GM12878 (cell line): ENCODE measurements around the gene AFF1. TPM values are rescaled to one million over a fixed set of nuclear protein-coding genes. Genes with fewer than 3 reads are reported as not detected.

Experiments used
- ATAC-seq: fragments of 200-7000 bp; cut with Tn5 transposase; 3 replicates; pipeline ENCODE4 v1.9.1; 2020; ENCODE audit warnings: mild to moderate bottlenecking, moderate library complexity
- BruUV-seq: library from RNA; stranded (reverse); fragments of 400-500 nt; replicated peaks from 2 replicates; lab custom pipeline; 2021; lab: Mats Ljungman, UMichigan
- CTCF ChIA-PET: fragments of 300-600 bp; sonication (Branson Sonifier 250); formaldehyde crosslinking; extraction: SDS; loops from one replicate; lab custom pipeline; 2021; ENCODE audit warnings: inconsistent platforms; lab: Yijun Ruan, JAX
- POLR2A ChIA-PET: fragments of 350-600 bp; formaldehyde crosslinking; extraction: SDS; loops from one replicate; lab custom pipeline; 2021; ENCODE audit warnings: inconsistent platforms; lab: Charles Lee
- RAD21 ChIA-PET: fragments of 300-600 bp; sonication (Branson Sonifier 250); formaldehyde crosslinking; loops from one replicate; lab custom pipeline; 2023; ENCODE audit warnings: antibody characterized with exemption; ENCODE audit not compliant: unreplicated experiment; lab: Charles Lee
- SMC1A ChIA-PET: fragments of 300-600 bp; sonication (Branson Sonifier 250); formaldehyde crosslinking; loops from one replicate; lab custom pipeline; 2023; ENCODE audit not compliant: unreplicated experiment, uncharacterized antibody; lab: Charles Lee
- DNase-seq: peaks from one replicate; pipeline ENCODE4 v3.0.0-alpha.2; 2011; ENCODE audit warnings: low read depth, low spot score
- FAIRE-seq: peaks from 3 replicates; lab custom pipeline; 2011; peaks lifted over from hg19 to GRCh38; lab: Jason Lieb, UNC
- H2AFZ ChIP-seq: 2 replicates; pipeline ENCODE4 v1.6.0; 2011; ENCODE audit warnings: low read depth, low read length, control low read depth; ENCODE audit not compliant: control insufficient read depth
- H3K27ac ChIP-seq: 2 replicates; pipeline ENCODE4 v1.5.1; 2011; ENCODE audit warnings: control low read depth; ENCODE audit not compliant: control insufficient read depth, insufficient read depth
- H3K27me3 ChIP-seq, 2 experiments: replicated peaks in 1 of 2; 2 replicates each; pipeline versions ENCODE4 v1.6.0 to v1.6.1; 2011; ENCODE audit warnings: low read length in 1 of 2; ENCODE audit not compliant: control insufficient read depth in 2 of 2, insufficient read depth in 2 of 2
- H3K36me3 ChIP-seq, 2 experiments: 2 replicates each; pipeline ENCODE4 v1.5.1; 2011; ENCODE audit warnings: low read length in 1 of 2; ENCODE audit not compliant: control insufficient read depth in 2 of 2, insufficient read depth in 2 of 2
- H3K4me1 ChIP-seq: 2 replicates; pipeline ENCODE4 v1.6.1; 2011; ENCODE audit warnings: mild to moderate bottlenecking, low read length, moderate library complexity, mixed read lengths; ENCODE audit not compliant: control insufficient read depth, insufficient read depth
- H3K4me2 ChIP-seq: 2 replicates; pipeline ENCODE4 v1.6.0; 2011; ENCODE audit warnings: control low read depth; ENCODE audit not compliant: control insufficient read depth, insufficient read depth
- H3K4me3 ChIP-seq: fragments of 200-600 bp; sonication (generic); 2 replicates; pipeline ENCODE4 v1.5.1; 2016
- H3K79me2 ChIP-seq: 2 replicates; pipeline ENCODE4 v1.6.0; 2011; ENCODE audit warnings: low read length; ENCODE audit not compliant: control insufficient read depth, insufficient read depth
- H3K9ac ChIP-seq: 2 replicates; pipeline ENCODE4 v1.8.0; 2011; ENCODE audit warnings: low read length, control low read depth, mixed read lengths; ENCODE audit not compliant: control insufficient read depth, insufficient read depth
- H3K9me3 ChIP-seq: replicated peaks from 3 replicates; pipeline ENCODE4 v1.5.1; 2011; ENCODE audit warnings: mild to moderate bottlenecking, low read length; ENCODE audit not compliant: control insufficient read depth, insufficient read depth
- H4K20me1 ChIP-seq: 2 replicates; pipeline ENCODE4 v1.6.0; 2011; ENCODE audit not compliant: control insufficient read depth, insufficient read depth
- ATF7 ChIP-seq: fragments of 450-650 bp; IDR thresholded peaks from 2 replicates; pipeline ENCODE4 v1.6.1; 2016; ENCODE audit warnings: low read depth, mild to moderate bottlenecking
- CEBPB ChIP-seq, 2 experiments: fragments of 150-350 bp in 1 of 2; IDR thresholded peaks; 2 replicates each; pipeline ENCODE4 v1.6.1; 2012 to 2014; ENCODE audit warnings: low read depth in 2 of 2, low read length in 2 of 2, borderline replicate concordance in 1 of 2, inconsistent platforms in 1 of 2
- EED ChIP-seq: sonication (generic); IDR thresholded peaks from 2 replicates; pipeline ENCODE4 v1.6.1; 2016; ENCODE audit warnings: antibody characterized with exemption, low read depth
- IKZF2 ChIP-seq, 2 experiments: fragments of 450-650 bp; IDR thresholded peaks; 2 replicates each; pipeline ENCODE4 v1.6.1; 2017; ENCODE audit warnings: mild to moderate bottlenecking in 2 of 2, moderate library complexity in 2 of 2
- NFYA ChIP-seq: IDR thresholded peaks from 2 replicates; pipeline ENCODE4 v1.6.1; 2011; ENCODE audit warnings: low read depth, mild to moderate bottlenecking, low read length, improper control_type of control experiment, borderline replicate concordance
- NFYB ChIP-seq: IDR thresholded peaks from 2 replicates; pipeline ENCODE4 v1.6.1; 2011; ENCODE audit warnings: low read depth, mild to moderate bottlenecking, low read length, improper control_type of control experiment, moderate library complexity; ENCODE audit not compliant: insufficient read depth
- NRF1 ChIP-seq: conservative IDR thresholded peaks from 2 replicates; pipeline ENCODE4 v1.6.1; 2011; ENCODE audit warnings: mild to moderate bottlenecking, low read depth, low read length, improper control_type of control experiment
- SREBF2 ChIP-seq: IDR thresholded peaks from 2 replicates; pipeline ENCODE4 v1.6.1; 2012; ENCODE audit warnings: mild to moderate bottlenecking, low read length
- SUPT20H ChIP-seq: IDR thresholded peaks from 2 replicates; pipeline ENCODE4 v1.6.1; 2011; ENCODE audit warnings: low read depth, mild to moderate bottlenecking, low read length, moderate library complexity, borderline replicate concordance; ENCODE audit not compliant: control insufficient read depth
- WGBS: methylation state at CpG from one replicate; pipeline ENCODE4 v1.1.6; 2016; ENCODE audit warnings: low lambda C conversion rate; ENCODE audit not compliant: insufficient replicate concordance, insufficient coverage; ENCODE audit errors: missing lambda C conversion rate; 5-methylcytosine and 5-hydroxymethylcytosine counted together
- in situ Hi-C: fragments of 300-500 bp; cut with MboI; formaldehyde crosslinking; loops from 9 replicates; pipeline ENCODE4 v1.14.3; 2018; ENCODE audit warnings: mixed read lengths
- intact Hi-C: fragments of 100-400 bp; cut with micrococcal nuclease; formaldehyde crosslinking; loops from one replicate; pipeline ENCODE4 v1.14.2; 2022; ENCODE audit not compliant: unreplicated experiment
- polyA plus RNA-seq, 11 experiments: library from polyadenylated mRNA; depleted of rRNA in 4 of 11; unstranded in 6 of 11; stranded (reverse) in 5 of 11; fragments of >200 nt; fragmentation: Nextera tagmentation in 4 of 11; fragmentation: Illumina TruSeq in 1 of 11; extraction: Ambion mirVana in 4 of 11; extraction: Trizol in 1 of 11; gene quantifications; 1 replicate in 1 of 11; 2 replicates in 10 of 11; pipeline versions ENCODE4 v1.2.1 to v1.2.3, GENCODE V29; 2011 to 2016; ENCODE audit warnings: inconsistent platforms in 2 of 11, missing spikeins in 2 of 11, low read depth in 1 of 11
- total RNA-seq, 4 experiments: library from RNA; depleted of rRNA in 3 of 4; stranded (reverse); fragments of >200 nt in 3 of 4; fragmentation: Illumina TruSeq in 1 of 4; extraction: Trizol in 1 of 4; gene quantifications; 2 replicates each; pipeline versions ENCODE4 v1.2.1 to v1.2.3, GENCODE V29; 2013 to 2021
- TF ChIP-seq, protein P1 (sequence below): IDR thresholded peaks from 2 replicates; pipeline ENCODE4 v1.6.1; 2012; ENCODE audit warnings: low read depth, low read length, improper control_type of control experiment
- TF ChIP-seq, protein P2 (sequence below): fragments of 150-350 bp; IDR thresholded peaks from 2 replicates; pipeline ENCODE4 v1.6.1; 2016; ENCODE audit warnings: low read depth, low read length

Gene AFF1
- total and polyA plus RNA-seq, 10 of the 15 experiments (the other 5 are each of a cell fraction or from before 2014, with no cell fraction given), result 3.5 to 56.1 (median 21.5) TPM

- FAIRE-seq (no peak), DNase-seq (no peak), ATAC-seq (no peak)
- peaks cover 13 to 55% of the 10 kb centered on the region in 2 experiments for H3K36me3 ChIP-seq
- CTCF ChIA-PET, result interaction anchor here (2.1 kb wide), 1 partner anchor 205 kb away, joined by 8 read pairs; no protein-coding TSS in a partner anchor
- no peak overlapping the region for H3K9ac ChIP-seq
- intact Hi-C loops (no loop called here), in situ Hi-C loops (no loop called here)
- H3K9me3 ChIP-seq, result no peaks in the 10 kb centered on the region
- WGBS, result 100% methylated on average over 2 of the region's 2 CpGs
- no peaks in the 10 kb centered on the region for H3K4me1 ChIP-seq
- TF ChIP-seq IKZF2 (IDR thresholded peaks at IDR 0.05), result no peak
- TF ChIP-seq, protein P1, sequence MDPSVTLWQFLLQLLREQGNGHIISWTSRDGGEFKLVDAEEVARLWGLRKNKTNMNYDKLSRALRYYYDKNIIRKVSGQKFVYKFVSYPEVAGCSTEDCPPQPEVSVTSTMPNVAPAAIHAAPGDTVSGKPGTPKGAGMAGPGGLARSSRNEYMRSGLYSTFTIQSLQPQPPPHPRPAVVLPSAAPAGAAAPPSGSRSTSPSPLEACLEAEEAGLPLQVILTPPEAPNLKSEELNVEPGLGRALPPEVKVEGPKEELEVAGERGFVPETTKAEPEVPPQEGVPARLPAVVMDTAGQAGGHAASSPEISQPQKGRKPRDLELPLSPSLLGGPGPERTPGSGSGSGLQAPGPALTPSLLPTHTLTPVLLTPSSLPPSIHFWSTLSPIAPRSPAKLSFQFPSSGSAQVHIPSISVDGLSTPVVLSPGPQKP, result no peak
- no peak for TF ChIP-seq ATF7
- TF ChIP-seq NFYB, result no peak
- TF ChIP-seq SUPT20H, result no peak
- TF ChIP-seq SREBF2, result no peak
- TF ChIP-seq, protein P2, sequence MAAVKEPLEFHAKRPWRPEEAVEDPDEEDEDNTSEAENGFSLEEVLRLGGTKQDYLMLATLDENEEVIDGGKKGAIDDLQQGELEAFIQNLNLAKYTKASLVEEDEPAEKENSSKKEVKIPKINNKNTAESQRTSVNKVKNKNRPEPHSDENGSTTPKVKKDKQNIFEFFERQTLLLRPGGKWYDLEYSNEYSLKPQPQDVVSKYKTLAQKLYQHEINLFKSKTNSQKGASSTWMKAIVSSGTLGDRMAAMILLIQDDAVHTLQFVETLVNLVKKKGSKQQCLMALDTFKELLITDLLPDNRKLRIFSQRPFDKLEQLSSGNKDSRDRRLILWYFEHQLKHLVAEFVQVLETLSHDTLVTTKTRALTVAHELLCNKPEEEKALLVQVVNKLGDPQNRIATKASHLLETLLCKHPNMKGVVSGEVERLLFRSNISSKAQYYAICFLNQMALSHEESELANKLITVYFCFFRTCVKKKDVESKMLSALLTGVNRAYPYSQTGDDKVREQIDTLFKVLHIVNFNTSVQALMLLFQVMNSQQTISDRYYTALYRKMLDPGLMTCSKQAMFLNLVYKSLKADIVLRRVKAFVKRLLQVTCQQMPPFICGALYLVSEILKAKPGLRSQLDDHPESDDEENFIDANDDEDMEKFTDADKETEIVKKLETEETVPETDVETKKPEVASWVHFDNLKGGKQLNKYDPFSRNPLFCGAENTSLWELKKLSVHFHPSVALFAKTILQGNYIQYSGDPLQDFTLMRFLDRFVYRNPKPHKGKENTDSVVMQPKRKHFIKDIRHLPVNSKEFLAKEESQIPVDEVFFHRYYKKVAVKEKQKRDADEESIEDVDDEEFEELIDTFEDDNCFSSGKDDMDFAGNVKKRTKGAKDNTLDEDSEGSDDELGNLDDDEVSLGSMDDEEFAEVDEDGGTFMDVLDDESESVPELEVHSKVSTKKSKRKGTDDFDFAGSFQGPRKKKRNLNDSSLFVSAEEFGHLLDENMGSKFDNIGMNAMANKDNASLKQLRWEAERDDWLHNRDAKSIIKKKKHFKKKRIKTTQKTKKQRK, result no peak
- TF ChIP-seq CEBPB (IDR thresholded peaks at IDR 0.05; ENCODE audit: borderline replicate concordance in 1 of 2, low read depth in 2 of 2, low read length in 2 of 2), result no peak
- no peak for TF ChIP-seq EED
- TF ChIP-seq NRF1, result no peak
- no peak for TF ChIP-seq NFYA
- H3K79me2 ChIP-seq, result no peaks in the 10 kb centered on the region; the same call in 1 of the 2 replicates
- SMC1A ChIA-PET, result no interaction called here
- no TSS peak for BruUV-seq
- POLR2A ChIA-PET, result no interaction called here
- RAD21 ChIA-PET, result no interaction called here
- no peak overlapping the region for H3K4me2 ChIP-seq
- no peak overlapping the region for H3K4me3 ChIP-seq
- H3K27ac ChIP-seq, result no peak overlapping the region
- no peak overlapping the region for H2AFZ ChIP-seq
- no peaks in the 10 kb centered on the region for H4K20me1 ChIP-seq
- H3K27me3 ChIP-seq, result no peaks in the 10 kb centered on the region
Observed at GRCh38 chr4:87128006-87128705, 193.3 kb downstream of the AFF1 start.
